Keratinocyte (primary cell): ENCODE measurements around the gene TPM1.

ENCODE experiments used
- EZH2 ChIP-seq: IDR thresholded peaks from one replicate; pipeline ENCODE4 v1.6.1; 2012; ENCODE audit warnings: inconsistent platforms, mild to moderate bottlenecking, low read length, moderate library complexity
- TF ChIP-seq, protein P1 (sequence below), 3 experiments: IDR thresholded peaks in 1 of 3; conservative IDR thresholded peaks in 1 of 3; optimal IDR thresholded peaks in 1 of 3; 2 replicates in 2 of 3; 3 replicates in 1 of 3; pipeline versions ENCODE3 to v1.5.1; 2011; ENCODE audit warnings: low read length in 3 of 3, mild to moderate bottlenecking in 3 of 3, moderate library complexity in 2 of 3, control low read depth in 1 of 3, inconsistent platforms in 1 of 3; ENCODE audit not compliant: insufficient read depth in 2 of 3; ENCODE audit errors: extremely low read depth in 1 of 3

DNA sequence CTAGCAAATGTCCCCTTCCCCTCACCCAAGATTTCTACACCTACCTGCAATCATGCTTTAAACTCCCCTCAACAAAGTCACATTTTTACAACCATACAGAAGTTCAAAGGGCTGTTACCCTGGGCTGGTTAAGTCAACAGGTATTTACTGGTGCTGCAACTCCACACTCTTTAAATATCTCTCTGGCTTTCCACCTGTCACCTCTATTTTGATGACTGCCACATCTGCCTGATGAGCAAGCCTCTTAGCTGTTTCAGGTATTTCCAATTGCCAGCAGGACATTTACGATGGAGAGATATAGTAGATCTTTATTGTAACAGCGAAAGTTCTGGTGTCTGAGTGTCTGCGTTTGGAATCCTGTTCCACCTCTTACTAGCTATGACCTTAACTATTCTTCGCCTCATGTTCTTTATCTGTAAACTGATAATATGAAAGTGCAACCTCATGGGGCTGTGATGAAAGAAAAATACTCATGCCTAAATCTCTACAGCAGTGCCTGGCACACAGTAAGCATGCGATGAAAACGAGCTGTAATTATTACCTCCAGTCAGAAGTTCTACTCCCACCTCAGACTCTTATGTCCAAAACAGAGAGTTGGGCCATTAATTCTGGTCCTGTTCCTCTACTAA, 44.2 kb upstream of the TPM1 start:
- TF ChIP-seq, protein P1, sequence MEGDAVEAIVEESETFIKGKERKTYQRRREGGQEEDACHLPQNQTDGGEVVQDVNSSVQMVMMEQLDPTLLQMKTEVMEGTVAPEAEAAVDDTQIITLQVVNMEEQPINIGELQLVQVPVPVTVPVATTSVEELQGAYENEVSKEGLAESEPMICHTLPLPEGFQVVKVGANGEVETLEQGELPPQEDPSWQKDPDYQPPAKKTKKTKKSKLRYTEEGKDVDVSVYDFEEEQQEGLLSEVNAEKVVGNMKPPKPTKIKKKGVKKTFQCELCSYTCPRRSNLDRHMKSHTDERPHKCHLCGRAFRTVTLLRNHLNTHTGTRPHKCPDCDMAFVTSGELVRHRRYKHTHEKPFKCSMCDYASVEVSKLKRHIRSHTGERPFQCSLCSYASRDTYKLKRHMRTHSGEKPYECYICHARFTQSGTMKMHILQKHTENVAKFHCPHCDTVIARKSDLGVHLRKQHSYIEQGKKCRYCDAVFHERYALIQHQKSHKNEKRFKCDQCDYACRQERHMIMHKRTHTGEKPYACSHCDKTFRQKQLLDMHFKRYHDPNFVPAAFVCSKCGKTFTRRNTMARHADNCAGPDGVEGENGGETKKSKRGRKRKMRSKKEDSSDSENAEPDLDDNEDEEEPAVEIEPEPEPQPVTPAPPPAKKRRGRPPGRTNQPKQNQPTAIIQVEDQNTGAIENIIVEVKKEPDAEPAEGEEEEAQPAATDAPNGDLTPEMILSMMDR (optimal IDR thresholded peaks at IDR 0.05 in 1 of 3, IDR thresholded peaks at IDR 0.05 in 1 of 3, conservative IDR thresholded peaks at IDR 0.05 in 1 of 3; ENCODE audit: extremely low read depth in 1 of 3, insufficient read depth in 2 of 3, low read length in 3 of 3) = no peak
- no peak for TF ChIP-seq EZH2
